GM12892 (cell line): Measurements from ENCODE around the gene CAVIN2. TPM values are rescaled to one million over a fixed set of nuclear protein-coding genes. Genes with fewer than 3 reads are reported as not detected.

Experiments
- DNase-seq: peaks from one replicate; pipeline ENCODE4 v3.0.0; 2011; ENCODE audit not compliant: insufficient read length
- FAIRE-seq: peaks from 2 replicates; lab custom pipeline; 2011; peaks lifted over from hg19 to GRCh38; lab: Jason Lieb, UNC
- POLR2A ChIP-seq: IDR thresholded peaks from 2 replicates; pipeline ENCODE4 v1.6.1; 2011; ENCODE audit warnings: low read depth, low read length, control low read depth
- POLR2AphosphoS5 ChIP-seq: IDR thresholded peaks from 2 replicates; pipeline ENCODE4 v1.6.1; 2011; ENCODE audit warnings: low read depth, low read length, control low read depth
- TAF1 ChIP-seq: IDR thresholded peaks from 2 replicates; pipeline ENCODE4 v1.6.1; 2011; ENCODE audit warnings: low read depth, mild to moderate bottlenecking, control low read depth, low read length, borderline replicate concordance
- polyA plus RNA-seq: library from polyadenylated mRNA; unstranded; fragments of >200 nt; gene quantifications from one replicate; pipeline ENCODE4 v1.2.1, GENCODE V29; 2012; ENCODE audit warnings: missing spikeins, inconsistent platforms; ENCODE audit not compliant: missing spikeins

The CAVIN2 gene, protein sequence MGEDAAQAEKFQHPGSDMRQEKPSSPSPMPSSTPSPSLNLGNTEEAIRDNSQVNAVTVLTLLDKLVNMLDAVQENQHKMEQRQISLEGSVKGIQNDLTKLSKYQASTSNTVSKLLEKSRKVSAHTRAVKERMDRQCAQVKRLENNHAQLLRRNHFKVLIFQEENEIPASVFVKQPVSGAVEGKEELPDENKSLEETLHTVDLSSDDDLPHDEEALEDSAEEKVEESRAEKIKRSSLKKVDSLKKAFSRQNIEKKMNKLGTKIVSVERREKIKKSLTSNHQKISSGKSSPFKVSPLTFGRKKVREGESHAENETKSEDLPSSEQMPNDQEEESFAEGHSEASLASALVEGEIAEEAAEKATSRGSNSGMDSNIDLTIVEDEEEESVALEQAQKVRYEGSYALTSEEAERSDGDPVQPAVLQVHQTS
- polyA plus RNA-seq: 0.19 TPM

DNA sequence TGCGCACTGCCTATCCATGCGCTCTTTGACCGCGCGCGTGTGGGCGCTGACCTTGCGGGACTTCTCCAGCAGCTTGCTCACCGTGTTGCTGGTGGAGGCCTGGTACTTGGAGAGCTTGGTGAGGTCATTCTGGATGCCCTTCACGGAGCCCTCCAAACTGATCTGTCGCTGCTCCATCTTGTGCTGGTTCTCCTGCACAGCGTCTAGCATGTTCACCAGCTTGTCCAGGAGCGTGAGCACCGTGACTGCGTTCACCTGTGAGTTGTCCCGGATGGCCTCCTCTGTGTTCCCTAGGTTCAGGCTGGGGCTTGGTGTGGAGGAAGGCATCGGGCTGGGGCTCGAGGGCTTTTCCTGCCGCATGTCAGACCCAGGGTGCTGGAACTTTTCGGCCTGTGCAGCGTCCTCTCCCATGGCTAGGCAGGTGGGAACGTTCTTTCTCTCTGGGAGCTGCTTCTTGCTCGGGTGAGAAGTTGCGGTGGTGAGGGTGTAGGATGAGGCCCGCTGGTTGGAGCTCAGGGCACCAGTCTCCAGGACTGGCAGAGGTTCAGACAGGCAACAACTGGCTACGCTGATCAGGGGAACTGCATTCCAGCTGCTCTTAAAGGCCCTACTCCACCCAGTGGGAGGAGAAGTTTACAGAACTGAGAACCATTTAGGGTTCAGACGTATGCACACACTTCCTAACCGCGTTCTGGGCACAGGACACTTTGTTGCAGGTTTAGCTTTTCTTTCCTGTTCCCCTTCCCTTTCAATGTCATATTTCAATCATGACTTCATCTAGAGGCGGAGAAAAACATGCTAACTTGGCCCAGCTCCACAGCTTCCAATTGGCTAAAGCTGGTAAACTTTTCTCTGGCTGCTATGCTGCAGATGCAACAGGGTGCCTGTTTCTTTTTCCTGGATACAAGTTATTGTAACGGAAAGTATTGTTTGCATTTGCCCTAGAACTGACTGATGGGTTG lies at the start of gene CAVIN2:
TSS of gene CAVIN2 (minus strand) at position 574 of the 962 bp plus-strand sequence. CDS start at position 411, 163 bp downstream.
- FAIRE-seq (no peak), DNase-seq (no peak)
- TF ChIP-seq TAF1 (no peak), POLR2AphosphoS5 (no peak), POLR2A (no peak)

DNA sequence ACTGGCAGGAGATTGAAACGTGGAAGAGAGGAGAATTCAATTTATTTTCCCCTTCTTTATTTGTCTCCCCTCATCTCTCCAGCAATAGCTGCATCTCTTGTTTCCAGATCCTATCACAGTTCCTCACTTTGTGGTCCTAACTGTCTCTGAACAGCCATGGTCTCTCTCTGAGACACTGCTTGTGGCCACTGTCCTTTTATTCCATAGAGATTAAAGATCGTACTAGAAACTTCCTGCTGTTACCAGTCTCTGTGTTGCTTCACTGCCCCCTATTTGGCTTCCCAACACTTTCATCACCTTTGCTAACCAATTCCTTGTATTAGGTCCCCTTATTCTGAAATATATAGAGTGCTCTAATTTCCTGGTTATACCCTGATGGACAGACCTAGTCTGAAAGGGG lies 48.9 kb upstream of the CAVIN2 start:
- no peak for FAIRE-seq
- TF ChIP-seq POLR2AphosphoS5 (no peak), TAF1 (no peak), POLR2A (no peak)
- no peak for DNase-seq

DNA sequence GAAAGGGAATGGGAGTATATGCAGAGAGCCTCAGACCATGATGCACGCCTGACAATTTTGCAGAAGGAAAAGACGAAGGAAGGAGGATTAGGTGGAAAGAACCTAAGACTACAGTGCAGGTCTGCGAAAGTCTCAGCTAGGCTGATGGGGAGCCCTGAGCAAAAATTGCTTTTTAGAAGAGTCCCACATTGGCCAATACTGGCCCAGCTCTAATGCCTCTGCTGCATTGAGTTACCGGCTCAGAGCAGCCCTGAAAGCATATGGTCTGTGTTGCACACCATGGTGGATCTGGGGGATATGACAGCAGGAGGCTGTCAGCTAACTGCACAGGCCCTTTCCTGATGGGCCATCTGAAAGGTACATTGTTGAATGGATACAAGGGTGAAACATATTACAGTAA lies 48.3 kb upstream of the CAVIN2 start:
- FAIRE-seq: no peak
- TF ChIP-seq TAF1 (no peak), POLR2AphosphoS5 (no peak), POLR2A (no peak)
- DNase-seq: no peak

DNA sequence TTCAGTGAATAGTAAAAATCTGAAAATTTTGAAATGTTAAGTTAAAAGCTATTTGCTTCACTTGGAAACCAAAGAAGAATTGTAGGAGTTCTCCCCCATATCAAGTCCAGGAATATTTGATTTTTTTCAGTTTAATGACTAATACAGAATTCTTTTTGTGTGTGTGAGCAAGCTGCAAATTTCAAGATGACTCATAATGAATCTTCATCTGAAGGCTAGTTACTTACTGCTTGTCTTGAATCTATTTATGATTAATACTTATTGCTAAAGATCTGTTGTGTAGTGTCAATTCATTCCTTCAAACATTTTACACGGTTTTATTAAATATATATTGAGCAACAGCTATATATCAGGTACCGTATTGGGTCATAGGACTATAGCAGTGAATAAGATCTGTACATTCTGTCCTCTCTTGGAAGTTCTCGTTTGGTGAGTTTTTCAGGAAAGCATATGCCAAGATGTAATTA lies 47.8 kb upstream of the CAVIN2 start:
- DNase-seq (no peak), FAIRE-seq (no peak)
- no peak for TF ChIP-seq TAF1
- TF ChIP-seq POLR2AphosphoS5: no peak
- TF ChIP-seq POLR2A: no peak

DNA sequence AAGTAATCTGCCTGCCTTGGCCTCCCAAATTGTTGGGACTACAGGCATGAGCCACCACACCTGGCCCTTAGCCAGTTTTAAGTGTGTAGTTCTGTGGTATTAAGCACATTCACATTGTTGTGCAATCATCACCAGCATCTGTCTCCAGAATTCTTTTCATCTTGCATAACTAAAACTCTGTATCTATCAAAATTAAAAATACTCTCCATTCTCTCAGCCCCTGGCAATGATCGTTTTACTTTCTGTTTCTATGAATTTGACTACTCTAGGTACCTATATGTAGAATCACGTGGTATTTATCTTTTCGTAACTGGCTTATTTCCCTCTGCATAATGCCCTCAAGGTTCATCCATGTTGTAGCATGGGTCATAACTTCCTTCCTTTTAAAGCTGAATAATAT lies 45.5 kb upstream of the CAVIN2 start:
- FAIRE-seq (no peak), DNase-seq (no peak)
- no peak for TF ChIP-seq POLR2A
- no peak for TF ChIP-seq TAF1
- no peak for TF ChIP-seq POLR2AphosphoS5

DNA sequence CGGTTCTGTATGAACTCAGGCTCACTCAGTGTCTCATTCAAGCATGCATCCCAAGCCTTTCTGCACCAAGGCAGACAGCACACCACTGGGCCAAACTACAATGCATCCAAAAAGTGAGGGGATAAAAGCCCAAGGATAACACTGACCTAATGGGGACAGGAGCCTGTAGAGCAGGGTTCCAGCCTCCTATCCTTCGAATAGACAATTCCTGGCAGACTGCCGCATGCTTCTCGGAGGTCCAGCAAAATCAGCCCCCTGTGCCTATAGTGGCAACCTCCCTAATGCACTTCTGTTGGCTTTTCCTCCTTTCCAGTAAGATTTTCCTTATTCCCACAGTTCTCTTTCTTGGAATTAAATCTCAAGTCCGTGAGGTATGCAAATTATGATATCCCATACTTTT lies 44.8 kb upstream of the CAVIN2 start:
- TF ChIP-seq POLR2A (no peak), POLR2AphosphoS5 (no peak), TAF1 (no peak)

DNA sequence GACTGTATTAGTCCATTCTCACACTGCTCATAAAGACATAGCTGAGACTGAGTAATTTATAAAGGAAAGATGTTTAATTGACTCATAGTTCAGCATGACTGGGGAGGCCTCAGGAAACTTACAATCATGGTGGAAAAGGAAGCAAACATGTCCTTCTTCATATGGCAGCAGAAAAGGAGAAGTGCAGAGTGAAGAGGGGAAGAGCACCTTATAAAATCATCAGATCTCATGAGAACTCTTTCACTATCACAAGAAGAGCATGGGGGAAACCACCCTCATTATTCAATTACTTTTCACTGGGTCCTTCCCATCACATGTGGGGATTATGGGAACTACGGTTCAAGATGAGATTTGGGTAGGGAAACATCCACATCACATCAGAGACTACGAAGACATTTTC lies 43.0 kb upstream of the CAVIN2 start:
- no peak for FAIRE-seq
- no peak for DNase-seq
- TF ChIP-seq POLR2A (no peak), POLR2AphosphoS5 (no peak), TAF1 (no peak)

More for the DNA sequence above, 44.8 kb upstream of the CAVIN2 start:
- no peak for DNase-seq
- no peak for FAIRE-seq

DNA sequence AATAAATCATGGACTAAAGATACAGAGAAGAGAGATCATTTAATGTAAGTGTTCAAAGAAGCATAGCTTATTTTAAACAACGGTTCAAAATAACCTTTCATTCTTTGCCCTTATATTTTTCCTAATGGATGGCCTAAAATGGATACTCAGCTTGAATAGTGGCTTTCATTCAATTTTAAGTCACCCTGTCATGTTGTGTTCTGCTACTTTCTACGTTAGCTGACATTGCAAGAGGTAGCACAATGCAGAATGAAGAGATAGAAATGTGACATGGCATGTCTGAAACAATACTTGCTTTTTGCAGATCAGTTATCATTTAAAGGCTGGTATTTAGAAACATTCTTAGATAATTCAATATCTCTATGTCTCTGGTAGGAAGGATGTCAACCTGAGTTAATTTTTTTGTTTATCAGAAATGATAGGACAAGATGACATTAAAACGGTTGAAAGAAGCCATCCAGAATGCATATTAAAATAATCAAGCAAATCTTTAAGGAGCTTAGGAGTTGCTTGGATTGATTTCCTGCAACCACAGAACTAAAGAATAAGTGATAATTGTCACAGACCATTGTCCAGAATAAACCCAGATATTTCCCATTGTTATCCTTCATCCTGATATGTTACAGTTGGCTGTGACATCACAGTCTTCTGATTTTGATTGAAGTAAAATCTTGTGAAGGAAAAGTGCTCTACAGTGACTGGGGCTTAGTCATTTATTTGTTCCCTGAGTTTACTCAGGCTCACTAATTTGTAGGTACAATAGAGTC lies 41.7 kb upstream of the CAVIN2 start:
- no peak for TF ChIP-seq POLR2A
- TF ChIP-seq TAF1: no peak
- TF ChIP-seq POLR2AphosphoS5: no peak
- DNase-seq: no peak
- no peak for FAIRE-seq

DNA sequence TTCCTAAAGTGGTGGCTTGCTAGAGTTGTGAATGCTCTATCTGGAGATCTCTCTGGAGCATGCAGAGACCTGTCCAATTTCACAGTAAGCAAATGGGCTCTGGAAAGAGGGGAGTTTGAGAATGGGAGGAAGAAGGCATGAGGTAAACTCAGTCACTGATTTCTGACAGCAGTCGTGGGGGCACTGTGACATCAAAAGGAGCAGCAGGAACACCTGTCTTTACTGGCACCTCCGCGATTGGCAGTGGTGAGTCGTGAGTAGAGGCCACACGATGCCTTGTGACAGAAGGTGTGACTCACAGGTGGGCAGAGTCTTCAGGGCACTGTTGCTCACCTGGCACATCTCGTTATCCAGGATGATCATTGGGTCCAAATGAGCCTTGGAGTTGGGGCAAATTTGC lies 38.8 kb upstream of the CAVIN2 start:
- no peak for DNase-seq
- no peak for TF ChIP-seq TAF1
- no peak for TF ChIP-seq POLR2AphosphoS5
- no peak for TF ChIP-seq POLR2A
- no peak for FAIRE-seq

DNA sequence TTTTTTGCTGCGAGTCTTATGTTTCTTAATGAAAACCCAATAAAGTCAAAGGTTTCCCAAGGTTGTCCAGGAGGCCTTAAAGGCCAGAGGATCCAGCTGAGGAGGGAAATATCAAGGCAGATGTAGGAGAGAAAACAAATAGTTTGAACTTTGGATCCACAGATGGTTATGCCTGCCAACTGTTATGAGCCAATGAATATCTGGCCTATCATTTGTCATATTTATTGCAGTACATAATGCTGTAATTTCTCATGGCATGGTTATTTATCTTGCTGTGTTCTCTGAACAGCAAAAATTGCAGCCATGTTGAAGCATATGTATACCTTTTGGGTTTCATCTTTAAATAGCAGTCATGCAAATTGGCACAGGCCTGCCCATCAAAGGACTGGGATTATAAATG lies 38.2 kb upstream of the CAVIN2 start:
- DNase-seq (no peak), FAIRE-seq (no peak)
- TF ChIP-seq POLR2AphosphoS5 (no peak), POLR2A (no peak), TAF1 (no peak)
